GM23338 (cell line): ENCODE measurements around the gene GPR153. TPM values are rescaled to one million over a fixed set of nuclear protein-coding genes. Genes with fewer than 3 reads are reported as not detected.
A peak's percentile ranks its signal among the peaks of the same experiment; 100 is the strongest.

Experiments used
- ATAC-seq: fragments of 200-7000 bp; cut with Tn5 transposase; 3 replicates; pipeline ENCODE4 v1.9.1; 2020
- DNase-seq: peaks from one replicate; pipeline ENCODE4 v3.0.0-alpha.2; 2015; ENCODE audit warnings: low spot score
- H2AFZ ChIP-seq: fragments of 200-600 bp; sonication (generic); 2 replicates; pipeline ENCODE4 v1.8.0; 2016; ENCODE audit warnings: antibody characterized with exemption, mild to moderate bottlenecking, moderate library complexity
- H3F3A ChIP-seq: fragments of 200-600 bp; sonication (generic); replicated peaks from 2 replicates; pipeline ENCODE4 v1.8.0; 2017; ENCODE audit warnings: antibody characterized with exemption, mixed run types, low read depth
- H3K27ac ChIP-seq: fragments of 200-600 bp; sonication (generic); 2 replicates; pipeline ENCODE4 v1.6.1; 2016; ENCODE audit warnings: low read depth
- H3K27me3 ChIP-seq: fragments of 200-600 bp; sonication (generic); 2 replicates; pipeline ENCODE4 v1.8.0; 2016; ENCODE audit warnings: mild to moderate bottlenecking, mixed run types, moderate library complexity; ENCODE audit not compliant: insufficient read depth
- H3K36me3 ChIP-seq: fragments of 200-600 bp; sonication (generic); 2 replicates; pipeline ENCODE4 v1.8.0; 2016; ENCODE audit warnings: mild to moderate bottlenecking; ENCODE audit not compliant: insufficient read depth
- H3K4me1 ChIP-seq: fragments of 200-600 bp; sonication (generic); 2 replicates; pipeline ENCODE4 v1.8.0; 2016; ENCODE audit warnings: mild to moderate bottlenecking, moderate library complexity; ENCODE audit not compliant: insufficient read depth
- H3K4me2 ChIP-seq: fragments of 200-600 bp; sonication (generic); 2 replicates; pipeline ENCODE4 v1.7.1; 2017; ENCODE audit warnings: mixed run types
- H3K4me3 ChIP-seq: fragments of 200-600 bp; sonication (generic); 2 replicates; pipeline ENCODE4 v1.6.1; 2016; ENCODE audit warnings: mixed run types
- H3K79me2 ChIP-seq: fragments of 200-600 bp; sonication (generic); replicated peaks from 2 replicates; pipeline ENCODE4 v1.8.0; 2017; ENCODE audit warnings: mild to moderate bottlenecking; ENCODE audit not compliant: insufficient read depth
- H3K9me2 ChIP-seq: fragments of 200-600 bp; sonication (generic); 2 replicates; pipeline ENCODE4 v1.8.0; 2017; ENCODE audit not compliant: insufficient read depth
- H4K20me1 ChIP-seq: fragments of 200-600 bp; sonication (generic); replicated peaks from 2 replicates; pipeline ENCODE4 v1.8.0; 2017; ENCODE audit warnings: mild to moderate bottlenecking; ENCODE audit not compliant: insufficient read depth
- H3K27ac Mint-ChIP-seq: 2 replicates; pipeline ENCODE4 v1.8.0; 2020; ENCODE audit warnings: inconsistent platforms, mild to moderate bottlenecking, moderate library complexity, mixed read lengths
- H3K27me3 Mint-ChIP-seq: 3 replicates; pipeline ENCODE4 v1.8.0; 2022; ENCODE audit warnings: low read depth, mild to moderate bottlenecking, moderate library complexity, mixed read lengths, inconsistent platforms; ENCODE audit not compliant: insufficient read depth, poor library complexity
- H3K36me3 Mint-ChIP-seq: 3 replicates; pipeline ENCODE4 v1.8.0; 2021; ENCODE audit warnings: low read depth, mild to moderate bottlenecking, inconsistent platforms, moderate library complexity, mixed read lengths
- H3K4me1 Mint-ChIP-seq: 3 replicates; pipeline ENCODE4 v1.8.0; 2020; ENCODE audit warnings: mild to moderate bottlenecking, inconsistent platforms, mixed read lengths
- H3K4me3 Mint-ChIP-seq: 3 replicates; pipeline ENCODE4 v1.8.0; 2021; ENCODE audit warnings: moderate library complexity, mild to moderate bottlenecking, inconsistent platforms, mixed read lengths
- H3K9me3 Mint-ChIP-seq: 3 replicates; pipeline ENCODE4 v1.8.0; 2020; ENCODE audit warnings: moderate library complexity, mild to moderate bottlenecking, inconsistent platforms, mixed read lengths
- CTCF ChIP-seq, 2 experiments: fragments of 200-600 bp in 1 of 2; sonication (generic) in 1 of 2; conservative IDR thresholded peaks; 2 replicates each; pipeline versions ENCODE4 v1.5.1 to v1.6.1; 2016 to 2017; ENCODE audit warnings: antibody characterized with exemption in 2 of 2, low read depth in 2 of 2, mild to moderate bottlenecking in 2 of 2, moderate library complexity in 1 of 2
- EZH2 ChIP-seq: fragments of 200-600 bp; sonication (generic); IDR thresholded peaks from one replicate; pipeline ENCODE4 v1.8.0; 2017; ENCODE audit warnings: antibody characterized with exemption, mild to moderate bottlenecking, low read depth; ENCODE audit not compliant: unreplicated experiment
- EZH2phosphoT487 ChIP-seq: fragments of 200-600 bp; sonication (generic); IDR thresholded peaks from one replicate; pipeline ENCODE4 v1.8.1; 2018; ENCODE audit warnings: antibody characterized with exemption; ENCODE audit not compliant: unreplicated experiment
- JUNB ChIP-seq: IDR thresholded peaks from one replicate; pipeline ENCODE4 v1.6.1; 2016; ENCODE audit warnings: antibody characterized with exemption; ENCODE audit not compliant: unreplicated experiment
- NANOG ChIP-seq: IDR thresholded peaks from 2 replicates; pipeline ENCODE4 v1.6.1; 2016; ENCODE audit warnings: antibody characterized with exemption, borderline replicate concordance
- STAT1 ChIP-seq: IDR thresholded peaks from one replicate; pipeline ENCODE4 v1.6.1; 2016; ENCODE audit warnings: antibody characterized with exemption; ENCODE audit not compliant: unreplicated experiment
- ZNF114 ChIP-seq: fragments of 250-450 bp; sonication (Bioruptor Pico); IDR thresholded peaks from 2 replicates; pipeline ENCODE4 v1.5.0; 2020; ENCODE audit warnings: mild to moderate bottlenecking, moderate library complexity
- polyA plus RNA-seq: library from polyadenylated mRNA; unstranded; fragments of >200 nt; fragmentation: Nextera tagmentation; extraction: Ambion mirVana; gene quantifications from 2 replicates; pipeline ENCODE4 v1.2.1, GENCODE V29; 2016
- total RNA-seq: library from RNA; depleted of rRNA; stranded (reverse); fragments of >200 nt; shearing (Covaris generic); gene quantifications from 2 replicates; pipeline ENCODE4 v1.2.3, GENCODE V29; 2014
- TF ChIP-seq, protein P1 (sequence below): IDR thresholded peaks from one replicate; pipeline ENCODE4 v1.6.1; 2018; ENCODE audit warnings: antibody characterized with exemption; ENCODE audit not compliant: unreplicated experiment
- TF ChIP-seq, protein P2 (sequence below): fragments of 250-450 bp; sonication (Bioruptor Pico); IDR thresholded peaks from 2 replicates; pipeline ENCODE4 v1.5.0; 2020; ENCODE audit warnings: mild to moderate bottlenecking, moderate library complexity

GPR153 gene
- total and polyA plus RNA-seq, 2 experiments from 2014 or later = 1.3 to 9.0 TPM

- Histone ChIP-seq H4K20me1 (peaks cover 26% of the 10 kb centered on the region), H3K4me3 (no peak overlapping the region), H3K27me3 (peaks cover 3% of the 10 kb centered on the region; the same call in 1 of the 2 replicates), H3F3A (peaks cover 40% of the 10 kb centered on the region), H3K27ac (no peak overlapping the region), H3K36me3 (peaks cover 11% of the 10 kb centered on the region; the same call in 1 of the 2 replicates), H3K9me2 (no peaks in the 10 kb centered on the region), H2AFZ (no peak overlapping the region), H3K4me2 (peak overlapping the region; percentile 79; the same call in 1 of the 2 replicates), H3K4me1 (peaks cover 37% of the 10 kb centered on the region), H3K79me2 (peaks cover 36% of the 10 kb centered on the region)
- H3K36me3 Mint-ChIP-seq = peaks cover 25% of the 10 kb centered on the region
- peaks cover 48% of the 10 kb centered on the region for H3K4me1 Mint-ChIP-seq
- no peaks in the 10 kb centered on the region for H3K9me3 Mint-ChIP-seq
- peaks cover 36% of the 10 kb centered on the region for H3K27me3 Mint-ChIP-seq
- H3K27ac Mint-ChIP-seq = no peak overlapping the region
- no peak for DNase-seq
- TF ChIP-seq NANOG (no peak), EZH2phosphoT487 (no peak), CTCF (conservative IDR thresholded peaks at IDR 0.05; ENCODE audit: low read depth in 2 of 2) (no peak), JUNB (no peak), ZNF114 (CRISPR knock-in tag) (no peak), EZH2 (no peak), STAT1 (no peak)
- TF ChIP-seq, protein P1, sequence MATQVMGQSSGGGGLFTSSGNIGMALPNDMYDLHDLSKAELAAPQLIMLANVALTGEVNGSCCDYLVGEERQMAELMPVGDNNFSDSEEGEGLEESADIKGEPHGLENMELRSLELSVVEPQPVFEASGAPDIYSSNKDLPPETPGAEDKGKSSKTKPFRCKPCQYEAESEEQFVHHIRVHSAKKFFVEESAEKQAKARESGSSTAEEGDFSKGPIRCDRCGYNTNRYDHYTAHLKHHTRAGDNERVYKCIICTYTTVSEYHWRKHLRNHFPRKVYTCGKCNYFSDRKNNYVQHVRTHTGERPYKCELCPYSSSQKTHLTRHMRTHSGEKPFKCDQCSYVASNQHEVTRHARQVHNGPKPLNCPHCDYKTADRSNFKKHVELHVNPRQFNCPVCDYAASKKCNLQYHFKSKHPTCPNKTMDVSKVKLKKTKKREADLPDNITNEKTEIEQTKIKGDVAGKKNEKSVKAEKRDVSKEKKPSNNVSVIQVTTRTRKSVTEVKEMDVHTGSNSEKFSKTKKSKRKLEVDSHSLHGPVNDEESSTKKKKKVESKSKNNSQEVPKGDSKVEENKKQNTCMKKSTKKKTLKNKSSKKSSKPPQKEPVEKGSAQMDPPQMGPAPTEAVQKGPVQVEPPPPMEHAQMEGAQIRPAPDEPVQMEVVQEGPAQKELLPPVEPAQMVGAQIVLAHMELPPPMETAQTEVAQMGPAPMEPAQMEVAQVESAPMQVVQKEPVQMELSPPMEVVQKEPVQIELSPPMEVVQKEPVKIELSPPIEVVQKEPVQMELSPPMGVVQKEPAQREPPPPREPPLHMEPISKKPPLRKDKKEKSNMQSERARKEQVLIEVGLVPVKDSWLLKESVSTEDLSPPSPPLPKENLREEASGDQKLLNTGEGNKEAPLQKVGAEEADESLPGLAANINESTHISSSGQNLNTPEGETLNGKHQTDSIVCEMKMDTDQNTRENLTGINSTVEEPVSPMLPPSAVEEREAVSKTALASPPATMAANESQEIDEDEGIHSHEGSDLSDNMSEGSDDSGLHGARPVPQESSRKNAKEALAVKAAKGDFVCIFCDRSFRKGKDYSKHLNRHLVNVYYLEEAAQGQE = no peak
- TF ChIP-seq, protein P2, sequence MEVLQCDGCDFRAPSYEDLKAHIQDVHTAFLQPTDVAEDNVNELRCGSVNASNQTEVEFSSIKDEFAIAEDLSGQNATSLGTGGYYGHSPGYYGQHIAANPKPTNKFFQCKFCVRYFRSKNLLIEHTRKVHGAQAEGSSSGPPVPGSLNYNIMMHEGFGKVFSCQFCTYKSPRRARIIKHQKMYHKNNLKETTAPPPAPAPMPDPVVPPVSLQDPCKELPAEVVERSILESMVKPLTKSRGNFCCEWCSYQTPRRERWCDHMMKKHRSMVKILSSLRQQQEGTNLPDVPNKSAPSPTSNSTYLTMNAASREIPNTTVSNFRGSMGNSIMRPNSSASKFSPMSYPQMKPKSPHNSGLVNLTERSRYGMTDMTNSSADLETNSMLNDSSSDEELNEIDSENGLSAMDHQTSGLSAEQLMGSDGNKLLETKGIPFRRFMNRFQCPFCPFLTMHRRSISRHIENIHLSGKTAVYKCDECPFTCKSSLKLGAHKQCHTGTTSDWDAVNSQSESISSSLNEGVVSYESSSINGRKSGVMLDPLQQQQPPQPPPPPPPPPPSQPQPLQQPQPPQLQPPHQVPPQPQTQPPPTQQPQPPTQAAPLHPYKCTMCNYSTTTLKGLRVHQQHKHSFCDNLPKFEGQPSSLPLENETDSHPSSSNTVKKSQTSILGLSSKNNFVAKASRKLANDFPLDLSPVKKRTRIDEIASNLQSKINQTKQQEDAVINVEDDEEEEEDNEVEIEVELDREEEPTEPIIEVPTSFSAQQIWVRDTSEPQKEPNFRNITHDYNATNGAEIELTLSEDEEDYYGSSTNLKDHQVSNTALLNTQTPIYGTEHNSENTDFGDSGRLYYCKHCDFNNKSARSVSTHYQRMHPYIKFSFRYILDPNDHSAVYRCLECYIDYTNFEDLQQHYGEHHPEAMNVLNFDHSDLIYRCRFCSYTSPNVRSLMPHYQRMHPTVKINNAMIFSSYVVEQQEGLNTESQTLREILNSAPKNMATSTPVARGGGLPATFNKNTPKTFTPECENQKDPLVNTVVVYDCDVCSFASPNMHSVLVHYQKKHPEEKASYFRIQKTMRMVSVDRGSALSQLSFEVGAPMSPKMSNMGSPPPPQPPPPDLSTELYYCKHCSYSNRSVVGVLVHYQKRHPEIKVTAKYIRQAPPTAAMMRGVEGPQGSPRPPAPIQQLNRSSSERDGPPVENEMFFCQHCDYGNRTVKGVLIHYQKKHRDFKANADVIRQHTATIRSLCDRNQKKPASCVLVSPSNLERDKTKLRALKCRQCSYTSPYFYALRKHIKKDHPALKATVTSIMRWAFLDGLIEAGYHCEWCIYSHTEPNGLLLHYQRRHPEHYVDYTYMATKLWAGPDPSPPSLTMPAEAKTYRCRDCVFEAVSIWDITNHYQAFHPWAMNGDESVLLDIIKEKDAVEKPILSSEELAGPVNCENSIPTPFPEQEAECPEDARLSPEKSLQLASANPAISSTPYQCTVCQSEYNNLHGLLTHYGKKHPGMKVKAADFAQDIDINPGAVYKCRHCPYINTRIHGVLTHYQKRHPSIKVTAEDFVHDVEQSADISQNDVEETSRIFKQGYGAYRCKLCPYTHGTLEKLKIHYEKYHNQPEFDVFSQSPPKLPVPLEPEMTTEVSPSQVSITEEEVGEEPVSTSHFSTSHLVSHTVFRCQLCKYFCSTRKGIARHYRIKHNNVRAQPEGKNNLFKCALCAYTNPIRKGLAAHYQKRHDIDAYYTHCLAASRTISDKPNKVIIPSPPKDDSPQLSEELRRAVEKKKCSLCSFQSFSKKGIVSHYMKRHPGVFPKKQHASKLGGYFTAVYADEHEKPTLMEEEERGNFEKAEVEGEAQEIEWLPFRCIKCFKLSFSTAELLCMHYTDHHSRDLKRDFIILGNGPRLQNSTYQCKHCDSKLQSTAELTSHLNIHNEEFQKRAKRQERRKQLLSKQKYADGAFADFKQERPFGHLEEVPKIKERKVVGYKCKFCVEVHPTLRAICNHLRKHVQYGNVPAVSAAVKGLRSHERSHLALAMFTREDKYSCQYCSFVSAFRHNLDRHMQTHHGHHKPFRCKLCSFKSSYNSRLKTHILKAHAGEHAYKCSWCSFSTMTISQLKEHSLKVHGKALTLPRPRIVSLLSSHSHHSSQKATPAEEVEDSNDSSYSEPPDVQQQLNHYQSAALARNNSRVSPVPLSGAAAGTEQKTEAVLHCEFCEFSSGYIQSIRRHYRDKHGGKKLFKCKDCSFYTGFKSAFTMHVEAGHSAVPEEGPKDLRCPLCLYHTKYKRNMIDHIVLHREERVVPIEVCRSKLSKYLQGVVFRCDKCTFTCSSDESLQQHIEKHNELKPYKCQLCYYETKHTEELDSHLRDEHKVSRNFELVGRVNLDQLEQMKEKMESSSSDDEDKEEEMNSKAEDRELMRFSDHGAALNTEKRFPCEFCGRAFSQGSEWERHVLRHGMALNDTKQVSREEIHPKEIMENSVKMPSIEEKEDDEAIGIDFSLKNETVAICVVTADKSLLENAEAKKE (CRISPR knock-in tag) = no peak
- no peak overlapping the region for H3K4me3 Mint-ChIP-seq
- no peak for ATAC-seq
Observed at GRCh38 chr1:6237093-6237492, 23.8 kb downstream of the GPR153 start.
